Gastroesophageal sphincter (tissue), 4 donors: ENCODE data around the gene KIF26B. TPM values are rescaled to one million over a fixed set of nuclear protein-coding genes. Genes with fewer than 3 reads are reported as not detected.

Experiments
- ATAC-seq: fragments of 150-250 bp; one replicate; pipeline ENCODE4 v1.9.1; 2016; ENCODE audit warnings: mild to moderate bottlenecking, moderate library complexity
- H3K27ac ChIP-seq, 4 donors: fragments of 200-600 bp; sonication (generic) in 3 of 4; 1 replicate in 3 of 4; 2 replicates in 1 of 4; pipeline ENCODE4 v1.5.1; 2016 to 2019
- H3K27me3 ChIP-seq: fragments of 200-600 bp; sonication (generic); one replicate; pipeline ENCODE4 v1.5.1; 2019
- H3K36me3 ChIP-seq, 2 donors: fragments of 200-600 bp; sonication (generic); one replicate each; pipeline ENCODE4 v1.5.1; 2019; ENCODE audit warnings: control low read depth in 1 of 2
- H3K4me1 ChIP-seq, 3 donors: fragments of 200-600 bp; sonication (generic); 1 replicate in 2 of 3; 2 replicates in 1 of 3; pipeline ENCODE4 v1.5.1; 2016 to 2019; ENCODE audit warnings: control low read depth in 2 of 3
- H3K4me3 ChIP-seq, 2 donors: fragments of 200-600 bp; sonication (generic); one replicate each; pipeline ENCODE4 v1.5.1; 2019; ENCODE audit warnings: mild to moderate bottlenecking in 1 of 2, moderate library complexity in 1 of 2
- H3K9me3 ChIP-seq, 3 donors: fragments of 200-600 bp; sonication (generic); one replicate each; pipeline ENCODE4 v1.5.1; 2017 to 2019; ENCODE audit warnings: control low read depth in 2 of 3
- EP300 ChIP-seq: sonication (generic); formaldehyde crosslinking; IDR thresholded peaks from one replicate; pipeline ENCODE4 v1.6.1; 2017; ENCODE audit warnings: antibody characterized with exemption, mild to moderate bottlenecking
- POLR2A ChIP-seq, 2 donors: fragments of 450-650 bp; IDR thresholded peaks; one replicate each; pipeline ENCODE4 v1.6.1; 2017; ENCODE audit warnings: antibody characterized with exemption in 2 of 2, mild to moderate bottlenecking in 2 of 2, moderate library complexity in 1 of 2
- POLR2AphosphoS5 ChIP-seq: sonication (generic); formaldehyde crosslinking; IDR thresholded peaks from one replicate; pipeline ENCODE4 v1.6.1; 2017; ENCODE audit warnings: antibody characterized with exemption
- WGBS, 2 donors: methylation state at CpG; one replicate each; pipeline ENCODE4 v1.1.5; 2018; ENCODE audit warnings: low coverage in 1 of 2; 5-methylcytosine and 5-hydroxymethylcytosine counted together
- total RNA-seq, 4 donors: library from RNA; depleted of rRNA; stranded (reverse); fragments of >200 nt; gene quantifications; one replicate each; pipeline ENCODE4 v1.1.0, GENCODE V29; 2016
- TF ChIP-seq, protein P1 (sequence below), 4 experiments: fragments of 200-600 bp in 2 of 4; fragments of 450-650 bp in 2 of 4; sonication (generic) in 1 of 4; IDR thresholded peaks; one replicate each; pipeline ENCODE4 v1.5.1; 2017 to 2019; ENCODE audit warnings: antibody characterized with exemption in 4 of 4, mild to moderate bottlenecking in 2 of 4, moderate library complexity in 2 of 4

Gene KIF26B
- total RNA-seq: 1 to 10 TPM in 2 of 4 donors, under 1 TPM in 2; 0.62 to 1.9 (median 0.97) TPM

DNA sequence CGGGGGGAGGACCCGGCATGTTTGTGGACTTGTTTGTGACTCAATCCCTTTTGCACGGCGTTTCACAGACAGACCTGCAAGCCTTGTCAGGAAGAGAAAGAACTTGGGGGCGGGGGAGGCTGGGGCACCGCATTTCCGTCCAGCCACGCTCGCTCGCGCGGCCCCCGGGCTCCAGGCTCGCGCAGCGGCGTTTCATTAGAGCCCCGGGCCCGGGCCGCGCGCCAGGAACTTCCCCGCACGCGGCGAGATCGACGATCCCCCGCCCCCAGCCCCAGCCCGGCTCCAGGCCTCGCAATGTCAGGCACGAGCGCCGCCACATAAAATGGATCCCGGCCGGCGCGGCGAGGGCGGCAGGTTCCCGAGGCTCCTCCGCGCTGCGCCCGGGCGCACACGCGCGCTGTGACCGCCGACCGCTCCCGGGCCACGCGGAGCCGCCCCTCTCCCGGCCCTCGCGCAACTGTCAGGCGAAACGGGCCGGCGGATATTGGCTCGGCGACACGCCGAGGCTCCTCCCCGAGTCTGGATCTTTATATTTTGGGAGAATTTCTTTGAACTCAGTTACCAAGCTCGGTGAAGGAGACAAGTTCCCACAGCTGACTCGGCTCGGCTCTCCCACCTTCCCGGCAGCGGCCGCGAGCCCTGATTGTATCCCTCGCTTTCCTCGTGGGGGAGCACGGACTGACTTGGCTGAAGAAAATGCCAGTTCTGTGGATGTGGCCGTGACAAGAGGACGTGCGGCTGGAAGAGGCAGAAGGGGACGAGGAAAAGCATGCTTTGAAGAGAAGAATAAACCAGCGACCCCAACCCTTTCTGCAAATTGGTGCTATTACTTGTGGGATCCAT is at the start of gene KIF26B:
KIF26B (plus strand) TSS at position 557 of the 843 bp plus-strand sequence. CDS start 440 bp downstream, outside the sequence.
- TF ChIP-seq POLR2A (IDR thresholded peaks at IDR 0.05): no peak
- TF ChIP-seq, protein P1, sequence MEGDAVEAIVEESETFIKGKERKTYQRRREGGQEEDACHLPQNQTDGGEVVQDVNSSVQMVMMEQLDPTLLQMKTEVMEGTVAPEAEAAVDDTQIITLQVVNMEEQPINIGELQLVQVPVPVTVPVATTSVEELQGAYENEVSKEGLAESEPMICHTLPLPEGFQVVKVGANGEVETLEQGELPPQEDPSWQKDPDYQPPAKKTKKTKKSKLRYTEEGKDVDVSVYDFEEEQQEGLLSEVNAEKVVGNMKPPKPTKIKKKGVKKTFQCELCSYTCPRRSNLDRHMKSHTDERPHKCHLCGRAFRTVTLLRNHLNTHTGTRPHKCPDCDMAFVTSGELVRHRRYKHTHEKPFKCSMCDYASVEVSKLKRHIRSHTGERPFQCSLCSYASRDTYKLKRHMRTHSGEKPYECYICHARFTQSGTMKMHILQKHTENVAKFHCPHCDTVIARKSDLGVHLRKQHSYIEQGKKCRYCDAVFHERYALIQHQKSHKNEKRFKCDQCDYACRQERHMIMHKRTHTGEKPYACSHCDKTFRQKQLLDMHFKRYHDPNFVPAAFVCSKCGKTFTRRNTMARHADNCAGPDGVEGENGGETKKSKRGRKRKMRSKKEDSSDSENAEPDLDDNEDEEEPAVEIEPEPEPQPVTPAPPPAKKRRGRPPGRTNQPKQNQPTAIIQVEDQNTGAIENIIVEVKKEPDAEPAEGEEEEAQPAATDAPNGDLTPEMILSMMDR (IDR thresholded peaks at IDR 0.05): no peak
- TF ChIP-seq EP300: no peak
- TF ChIP-seq POLR2AphosphoS5: no peak
- H3K9me3 ChIP-seq: no peaks in the 10 kb centered on the region
- WGBS, 2 donors: 0% methylated on average over 2 to 4 of the region's 83 CpGs
- peak within 1 kb of the TSS in 2 of 4 donors; percentile 27 to 50 for H3K27ac ChIP-seq
- H3K27me3 ChIP-seq: peaks cover 64% of the 10 kb centered on the region
- no peak for ATAC-seq
- H3K36me3 ChIP-seq: no peaks in the 10 kb centered on the region
- H3K4me1 ChIP-seq: peaks cover 0 to 45% (median 30%) of the 10 kb centered on the region in 3 donors
- H3K4me3 ChIP-seq: peak within 1 kb of the TSS; percentile 35 to 65

DNA sequence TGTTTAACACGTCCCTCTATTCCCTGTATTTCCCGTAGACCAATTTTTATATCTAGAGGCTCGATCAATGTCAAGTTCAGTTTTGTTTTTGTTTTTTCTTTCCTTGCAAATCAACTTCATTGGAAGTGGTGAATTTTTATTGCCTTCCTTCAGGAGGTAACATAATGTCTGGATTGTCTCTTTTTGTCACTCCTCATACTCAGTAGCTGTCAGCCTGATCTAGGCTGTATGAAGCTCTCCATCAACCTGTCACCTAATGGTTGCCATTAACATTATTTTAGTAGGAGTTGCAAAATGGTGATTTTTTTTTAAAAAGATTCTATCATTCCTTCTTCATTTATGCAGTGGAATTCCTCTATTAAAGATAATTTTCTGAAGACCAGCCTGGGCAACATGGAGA is 49.7 kb upstream of the KIF26B start:
- H3K9me3 ChIP-seq: no peaks in the 10 kb centered on the region
- H3K4me1 ChIP-seq: no peaks in the 10 kb centered on the region
- TF ChIP-seq, protein P1 (IDR thresholded peaks at IDR 0.05): no peak
- TF ChIP-seq POLR2A (IDR thresholded peaks at IDR 0.05) (no peak), EP300 (no peak), POLR2AphosphoS5 (no peak)
- H3K4me3 ChIP-seq: no peak overlapping the region
- ATAC-seq: no peak
- H3K27me3 ChIP-seq: no peaks in the 10 kb centered on the region
- 92 to 97% methylated on average over 3 of the region's 3 CpGs for WGBS, 2 donors
- H3K36me3 ChIP-seq: no peaks in the 10 kb centered on the region
- no peak overlapping the region for H3K27ac ChIP-seq

DNA sequence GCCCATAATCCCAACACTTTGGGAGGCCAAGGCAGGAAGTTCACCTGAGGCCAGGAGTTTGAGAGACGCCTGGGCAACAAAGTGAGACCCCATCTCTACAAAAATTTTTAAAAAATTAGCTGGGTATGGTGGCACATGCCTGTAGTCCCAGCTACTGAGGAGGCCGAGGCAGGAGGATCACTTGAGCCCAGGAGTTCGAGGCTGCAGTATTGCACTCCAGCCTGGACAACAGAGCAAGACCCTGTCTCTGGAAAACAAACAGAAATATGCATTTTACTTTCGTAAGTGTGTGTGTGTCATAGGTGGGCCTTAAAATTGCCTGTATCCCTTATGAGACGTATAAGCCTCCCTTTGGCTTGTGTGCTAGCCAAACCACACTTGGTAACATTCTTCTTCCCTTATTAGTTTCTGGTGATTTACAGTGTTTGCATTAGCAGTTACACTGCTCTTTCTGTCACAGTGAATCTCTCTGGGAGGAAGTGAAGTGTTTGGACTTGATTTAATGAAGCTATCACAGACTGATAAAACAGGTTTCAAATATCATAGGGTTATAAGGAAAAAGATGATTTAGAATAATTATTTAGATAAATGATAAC is 48.9 kb upstream of the KIF26B start:
- WGBS, 2 donors: 86 to 88% methylated on average over 3 to 5 of the region's 5 CpGs
- Histone ChIP-seq H3K4me1 (no peaks in the 10 kb centered on the region), H3K36me3 (no peaks in the 10 kb centered on the region), H3K9me3 (no peaks in the 10 kb centered on the region), H3K27me3 (no peaks in the 10 kb centered on the region), H3K4me3 (no peak overlapping the region), H3K27ac (no peak overlapping the region)
- TF ChIP-seq EP300: no peak
- no peak for TF ChIP-seq POLR2A (IDR thresholded peaks at IDR 0.05)
- TF ChIP-seq, protein P1 (IDR thresholded peaks at IDR 0.05): no peak
- TF ChIP-seq POLR2AphosphoS5: no peak
- no peak for ATAC-seq

DNA sequence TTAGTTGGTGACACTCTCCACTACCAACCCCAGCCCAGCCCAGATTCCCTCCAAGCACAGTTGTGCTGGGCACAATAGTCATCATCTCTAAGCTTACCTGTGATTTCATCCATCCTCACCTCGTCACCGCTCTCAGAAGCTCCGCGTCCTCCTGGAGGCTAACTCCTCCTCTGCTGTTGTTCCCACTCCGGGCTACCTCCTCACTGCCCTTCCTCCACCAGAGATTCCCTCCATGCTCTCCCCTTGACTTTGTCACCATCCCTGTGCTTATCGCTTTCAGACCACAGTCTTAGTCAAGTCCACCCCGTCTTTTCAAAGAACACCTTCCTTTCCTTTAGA is 47.0 kb upstream of the KIF26B start:
- TF ChIP-seq POLR2AphosphoS5 (no peak), EP300 (no peak), POLR2A (IDR thresholded peaks at IDR 0.05) (no peak)
- TF ChIP-seq, protein P1 (IDR thresholded peaks at IDR 0.05): no peak
- H3K4me1 ChIP-seq: no peaks in the 10 kb centered on the region
- no peak for ATAC-seq
- H3K4me3 ChIP-seq: no peak overlapping the region
- 80% methylated on average over 7 of the region's 7 CpGs; no CpG with 5 or more reads in 1 of the 2 donors for WGBS, 2 donors
- no peaks in the 10 kb centered on the region for H3K9me3 ChIP-seq
- H3K36me3 ChIP-seq: no peaks in the 10 kb centered on the region
- no peaks in the 10 kb centered on the region for H3K27me3 ChIP-seq
- H3K27ac ChIP-seq: no peak overlapping the region
